ENCODE data around the gene PKLR.

- no peak for TF ChIP-seq POLR2AphosphoS5 (IDR thresholded peaks at IDR 0.05; ENCODE audit: low read depth, low read length)
- TF ChIP-seq POLR2A (IDR thresholded peaks at IDR 0.05; ENCODE audit: low read depth, low read length), result no peak
Measured at GRCh38 chr1:155267373-155267772, 33.9 kb downstream of the PKLR start.
